ENCODE measurements around the gene PNRC2. TPM values are rescaled to one million over a fixed set of nuclear protein-coding genes. Genes with fewer than 3 reads are reported as not detected.

PNRC2 gene
- total RNA-seq, 1 donor = 74.9 TPM

DNA sequence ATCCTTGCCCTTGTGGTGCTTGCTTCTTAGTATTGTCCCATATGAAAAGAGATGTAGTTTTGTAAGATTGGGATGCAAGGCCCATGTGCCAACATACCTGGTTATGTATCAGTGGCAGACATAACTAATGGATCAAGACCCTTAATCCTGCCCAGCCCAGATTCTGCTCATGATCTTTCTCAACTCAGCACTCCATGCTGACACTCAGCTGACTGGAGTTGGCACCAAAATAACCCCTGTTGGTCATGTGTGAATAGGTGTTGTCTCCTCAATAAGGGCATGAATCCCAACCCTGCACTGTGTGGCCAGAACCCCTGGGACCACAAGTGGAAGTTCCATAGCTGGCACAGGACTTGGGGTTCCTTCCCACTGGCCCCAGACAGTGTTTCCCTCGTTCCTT, 32.5 kb upstream of the PNRC2 start:
- TF ChIP-seq, protein P1, sequence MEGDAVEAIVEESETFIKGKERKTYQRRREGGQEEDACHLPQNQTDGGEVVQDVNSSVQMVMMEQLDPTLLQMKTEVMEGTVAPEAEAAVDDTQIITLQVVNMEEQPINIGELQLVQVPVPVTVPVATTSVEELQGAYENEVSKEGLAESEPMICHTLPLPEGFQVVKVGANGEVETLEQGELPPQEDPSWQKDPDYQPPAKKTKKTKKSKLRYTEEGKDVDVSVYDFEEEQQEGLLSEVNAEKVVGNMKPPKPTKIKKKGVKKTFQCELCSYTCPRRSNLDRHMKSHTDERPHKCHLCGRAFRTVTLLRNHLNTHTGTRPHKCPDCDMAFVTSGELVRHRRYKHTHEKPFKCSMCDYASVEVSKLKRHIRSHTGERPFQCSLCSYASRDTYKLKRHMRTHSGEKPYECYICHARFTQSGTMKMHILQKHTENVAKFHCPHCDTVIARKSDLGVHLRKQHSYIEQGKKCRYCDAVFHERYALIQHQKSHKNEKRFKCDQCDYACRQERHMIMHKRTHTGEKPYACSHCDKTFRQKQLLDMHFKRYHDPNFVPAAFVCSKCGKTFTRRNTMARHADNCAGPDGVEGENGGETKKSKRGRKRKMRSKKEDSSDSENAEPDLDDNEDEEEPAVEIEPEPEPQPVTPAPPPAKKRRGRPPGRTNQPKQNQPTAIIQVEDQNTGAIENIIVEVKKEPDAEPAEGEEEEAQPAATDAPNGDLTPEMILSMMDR (IDR thresholded peaks at IDR 0.05; ENCODE audit: extremely low read depth, low read depth, low read length) = no peak
- H3K27ac ChIP-seq (ENCODE audit: low read depth, low read length) = no peak overlapping the region
- no peak overlapping the region for H3K4me3 ChIP-seq (ENCODE audit: insufficient read depth, low read length)
- no peaks in the 10 kb centered on the region for H3K79me2 ChIP-seq (ENCODE audit: insufficient read depth, low read length)
- H4K20me1 ChIP-seq (ENCODE audit: insufficient read depth, low read length) = no peaks in the 10 kb centered on the region
- peaks cover 8% of the 10 kb centered on the region for H3K4me1 ChIP-seq (ENCODE audit: insufficient read depth, low read length)
- DNase-seq (ENCODE audit: insufficient read length, low spot score, missing footprints) = peak; percentile 60
- no peak overlapping the region for H2AFZ ChIP-seq (ENCODE audit: low read length)
- H3K27me3 ChIP-seq (ENCODE audit: insufficient read depth, low read length) = no peaks in the 10 kb centered on the region
- no peak overlapping the region for H3K4me2 ChIP-seq (ENCODE audit: insufficient read depth, low read length)
- no peaks in the 10 kb centered on the region for H3K36me3 ChIP-seq (ENCODE audit: insufficient read depth, low read length)
- no peaks in the 10 kb centered on the region for H3K9me3 ChIP-seq (ENCODE audit: low read depth, low read length)

- Histone ChIP-seq H3K79me2 (ENCODE audit: insufficient read depth, low read length) (no peaks in the 10 kb centered on the region), H3K4me2 (ENCODE audit: insufficient read depth, low read length) (no peak overlapping the region)
- TF ChIP-seq, protein P1 (IDR thresholded peaks at IDR 0.05; ENCODE audit: extremely low read depth, low read depth, low read length) = no peak
Measured at GRCh38 chr1:23928789-23929188, 30.8 kb upstream of the PNRC2 start.

GRCh38 chr1:23930270-23930669, 29.4 kb upstream of the PNRC2 start:
- Histone ChIP-seq H2AFZ (ENCODE audit: low read length) (no peak overlapping the region), H3K4me1 (ENCODE audit: insufficient read depth, low read length) (peaks cover 8% of the 10 kb centered on the region), H3K79me2 (ENCODE audit: insufficient read depth, low read length) (no peaks in the 10 kb centered on the region), H3K4me2 (ENCODE audit: insufficient read depth, low read length) (peak overlapping the region; percentile 86), H4K20me1 (ENCODE audit: insufficient read depth, low read length) (no peaks in the 10 kb centered on the region), H3K4me3 (ENCODE audit: insufficient read depth, low read length) (no peak overlapping the region), H3K9me3 (ENCODE audit: low read depth, low read length) (no peaks in the 10 kb centered on the region), H3K36me3 (ENCODE audit: insufficient read depth, low read length) (no peaks in the 10 kb centered on the region), H3K27ac (ENCODE audit: low read depth, low read length) (no peak overlapping the region), H3K27me3 (ENCODE audit: insufficient read depth, low read length) (peaks cover 2% of the 10 kb centered on the region)
- no peak for DNase-seq (ENCODE audit: insufficient read length, low spot score, missing footprints)
- TF ChIP-seq, protein P1 (IDR thresholded peaks at IDR 0.05; ENCODE audit: extremely low read depth, low read depth, low read length) = no peak

More at GRCh38 chr1:23928789-23929188, 30.8 kb upstream of the PNRC2 start:
- Histone ChIP-seq H3K9me3 (ENCODE audit: low read depth, low read length) (no peaks in the 10 kb centered on the region), H3K36me3 (ENCODE audit: insufficient read depth, low read length) (no peaks in the 10 kb centered on the region), H4K20me1 (ENCODE audit: insufficient read depth, low read length) (no peaks in the 10 kb centered on the region), H3K27ac (ENCODE audit: low read depth, low read length) (no peak overlapping the region), H2AFZ (ENCODE audit: low read length) (no peak overlapping the region), H3K27me3 (ENCODE audit: insufficient read depth, low read length) (peaks cover 2% of the 10 kb centered on the region), H3K4me3 (ENCODE audit: insufficient read depth, low read length) (no peak overlapping the region), H3K4me1 (ENCODE audit: insufficient read depth, low read length) (peaks cover 8% of the 10 kb centered on the region)
- peak; percentile 84 for DNase-seq (ENCODE audit: insufficient read length, low spot score, missing footprints)

- Histone ChIP-seq H4K20me1 (ENCODE audit: insufficient read depth, low read length) (no peaks in the 10 kb centered on the region), H3K4me3 (ENCODE audit: insufficient read depth, low read length) (peak overlapping the region; percentile 64), H3K27me3 (ENCODE audit: insufficient read depth, low read length) (peaks cover 2% of the 10 kb centered on the region), H3K36me3 (ENCODE audit: insufficient read depth, low read length) (no peaks in the 10 kb centered on the region), H3K27ac (ENCODE audit: low read depth, low read length) (peak overlapping the region; percentile 90), H3K4me1 (ENCODE audit: insufficient read depth, low read length) (peaks cover 8% of the 10 kb centered on the region), H3K4me2 (ENCODE audit: insufficient read depth, low read length) (peak overlapping the region; percentile 86), H3K79me2 (ENCODE audit: insufficient read depth, low read length) (no peaks in the 10 kb centered on the region), H3K9me3 (ENCODE audit: low read depth, low read length) (no peaks in the 10 kb centered on the region), H2AFZ (ENCODE audit: low read length) (peak overlapping the region; percentile 79)
- peak; percentile 82 for DNase-seq (ENCODE audit: insufficient read length, low spot score, missing footprints)
- TF ChIP-seq, protein P1 (IDR thresholded peaks at IDR 0.05; ENCODE audit: extremely low read depth, low read depth, low read length) = no peak
Measured at GRCh38 chr1:23930861-23931490, 28.7 kb upstream of the PNRC2 start.

Measured in osteoblast (primary cell).